ENCODE measurements around the gene ZNF407. TPM values are rescaled to one million over a fixed set of nuclear protein-coding genes. Genes with fewer than 3 reads are reported as not detected.

ZNF407 gene
- total RNA-seq, 5 donors from 2014 or later (not counting 1 experiment from before 2014, with no cell fraction given), result 22.9 to 37.4 (median 24.4) TPM

DNA sequence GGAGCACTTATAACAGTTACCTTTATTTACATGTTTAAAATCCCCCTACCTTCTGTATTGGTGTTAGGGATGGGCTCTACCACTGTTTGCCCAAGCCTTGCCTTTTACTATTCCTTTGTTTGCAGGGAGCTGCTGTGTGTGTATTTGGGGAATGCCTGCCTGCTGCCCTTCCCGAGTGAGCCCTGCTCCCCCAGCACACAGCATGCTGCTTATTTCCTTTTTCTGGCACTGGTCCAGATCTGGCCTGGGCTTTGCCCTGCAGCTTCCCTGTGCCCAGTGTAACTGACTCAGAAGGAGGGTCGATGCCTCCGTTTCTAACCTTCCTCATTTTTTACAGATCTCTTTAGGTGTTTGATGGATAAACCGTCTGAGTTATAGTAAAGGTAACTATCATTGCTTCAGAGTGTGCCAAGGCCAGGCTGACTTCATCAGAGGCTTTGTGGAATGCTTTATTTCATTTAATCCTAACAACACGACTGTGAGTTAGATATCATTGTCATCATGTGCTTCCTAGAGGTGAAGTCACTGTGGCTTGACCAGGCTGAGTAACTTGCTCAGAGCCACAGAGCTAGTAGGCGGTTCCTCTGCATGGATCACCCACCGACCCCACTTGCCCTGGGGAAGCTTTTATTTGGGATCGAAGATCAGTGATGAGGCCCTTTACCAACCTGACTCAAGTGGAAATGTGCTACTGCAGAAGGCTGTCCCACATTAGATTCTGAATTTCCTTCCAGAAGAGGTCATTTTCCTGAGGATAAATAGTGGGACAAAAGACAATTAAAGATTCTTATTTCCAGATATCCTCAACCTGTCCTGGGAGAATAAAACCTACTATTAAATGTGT, 238.8 kb downstream of the ZNF407 start:
- ChIA-PET CTCF (no interaction called here), POLR2A (no interaction called here)
- H3K27ac ChIP-seq (ENCODE audit: low read length), result no peak overlapping the region
- Mint-ChIP-seq H3K36me3 (peaks cover 49% of the 10 kb centered on the region), H3K27ac (no peak overlapping the region), H3K9me3 (no peaks in the 10 kb centered on the region), H3K4me3 (no peak overlapping the region), H3K27me3 (no peaks in the 10 kb centered on the region), H3K4me1 (peaks cover 33 to 54% (median 41%) of the 10 kb centered on the region in 3 donors)
- no peak overlapping the region for H3K4me3 ChIP-seq (ENCODE audit: control insufficient read depth in 1 of 2, extremely low read depth in 1 of 2, low read length in 1 of 2)
- H3K36me3 ChIP-seq (ENCODE audit: control insufficient read depth in 2 of 2, extremely low read depth in 1 of 2, insufficient read depth in 1 of 2, low read length in 1 of 2), result no peaks in the 10 kb centered on the region
- WGBS (ENCODE audit: insufficient coverage), result 95% methylated on average over 3 of the region's 8 CpGs
- no peaks in the 10 kb centered on the region for H3K27me3 ChIP-seq (replicated peaks in 1 of 2; ENCODE audit: control insufficient read depth in 2 of 2, extremely low read depth in 1 of 2, insufficient read depth in 2 of 2, low read length in 1 of 2)
- ATAC-seq (replicated peaks in 1 of 4), result no peak
- no peaks in the 10 kb centered on the region for H3K9me3 ChIP-seq
- no peak for DNase-seq
- H3K4me1 ChIP-seq (ENCODE audit: control insufficient read depth in 1 of 2, extremely low read depth in 1 of 2, insufficient read depth in 2 of 2, low read length in 2 of 2), result no peaks in the 10 kb centered on the region

DNA sequence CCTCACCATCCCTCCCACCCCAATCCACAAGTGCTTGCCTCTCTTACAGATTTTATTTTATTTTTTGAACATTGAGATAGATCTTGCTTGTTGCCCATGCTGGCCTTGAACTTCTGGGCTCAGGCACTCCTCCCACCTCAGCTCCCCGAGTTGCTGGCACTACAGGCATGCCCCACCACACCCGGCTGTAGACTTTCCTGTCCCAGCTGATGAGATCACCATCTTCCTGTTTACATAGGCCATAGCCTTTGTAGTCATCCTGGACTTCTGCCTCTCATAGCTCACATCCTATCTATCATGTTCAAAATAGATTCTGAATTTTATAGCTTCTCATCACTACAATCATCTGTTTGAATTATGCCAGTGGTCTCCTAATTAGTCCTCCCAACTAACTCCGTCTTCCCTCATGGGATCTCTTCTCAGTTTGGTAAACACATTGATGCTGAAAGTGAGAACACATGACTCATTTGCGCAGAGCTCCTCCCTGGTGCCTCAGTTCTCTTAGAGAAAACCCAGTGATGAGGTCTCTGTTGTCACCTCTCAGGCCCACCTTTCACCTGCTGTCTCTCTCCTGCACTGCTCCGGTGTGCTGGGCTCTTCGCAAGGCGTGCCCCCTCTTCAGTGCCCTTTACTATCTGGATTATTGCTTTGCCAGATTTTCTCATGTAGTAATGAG, 243.0 kb downstream of the ZNF407 start:
- 70% methylated on average over 5 of the region's 7 CpGs for WGBS (ENCODE audit: insufficient coverage)
- H3K4me1 Mint-ChIP-seq, result peaks cover 31 to 43% (median 41%) of the 10 kb centered on the region in 3 donors
- no peak overlapping the region for H3K4me3 Mint-ChIP-seq
- H3K27ac Mint-ChIP-seq, result peak overlapping the region; percentile 50 to 76
- no peaks in the 10 kb centered on the region for H3K27me3 Mint-ChIP-seq
- Histone ChIP-seq H3K4me1 (ENCODE audit: control insufficient read depth in 1 of 2, extremely low read depth in 1 of 2, insufficient read depth in 2 of 2, low read length in 2 of 2) (no peaks in the 10 kb centered on the region), H3K4me3 (ENCODE audit: control insufficient read depth in 1 of 2, extremely low read depth in 1 of 2, low read length in 1 of 2) (no peak overlapping the region), H3K27me3 (replicated peaks in 1 of 2; ENCODE audit: control insufficient read depth in 2 of 2, extremely low read depth in 1 of 2, insufficient read depth in 2 of 2, low read length in 1 of 2) (no peaks in the 10 kb centered on the region), H3K27ac (ENCODE audit: low read length) (no peak overlapping the region), H3K36me3 (ENCODE audit: control insufficient read depth in 2 of 2, extremely low read depth in 1 of 2, insufficient read depth in 1 of 2, low read length in 1 of 2) (no peaks in the 10 kb centered on the region), H3K9me3 (no peaks in the 10 kb centered on the region)
- H3K9me3 Mint-ChIP-seq, result no peaks in the 10 kb centered on the region
- H3K36me3 Mint-ChIP-seq, result peaks cover 44% of the 10 kb centered on the region
- peak in 1 of 35 experiments; percentile 12 for DNase-seq
- CTCF ChIA-PET, result no interaction called here
- POLR2A ChIA-PET, result no interaction called here
- ATAC-seq (replicated peaks in 1 of 4), result peak in 2 of 4 experiments; percentile 34 to 60

DNA sequence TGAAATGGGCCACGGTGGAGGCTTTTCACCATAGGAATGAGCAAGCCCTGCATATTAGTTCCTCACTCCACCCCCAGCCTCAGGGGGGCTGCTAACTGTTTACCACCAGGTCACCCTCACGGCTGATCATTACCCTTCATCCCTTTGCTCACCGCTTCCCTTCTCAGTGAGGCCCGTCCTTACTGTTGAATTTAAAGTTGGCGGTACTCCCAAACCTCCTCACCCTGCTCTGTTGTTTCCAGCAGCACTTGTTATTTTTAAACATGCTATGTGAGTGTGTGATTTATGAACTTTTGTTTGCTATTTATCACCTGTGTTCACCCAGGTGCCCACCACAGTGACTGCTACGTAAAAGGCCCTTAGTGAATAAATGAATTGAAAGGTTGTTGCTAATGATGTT, 243.6 kb downstream of the ZNF407 start:
- Histone ChIP-seq H3K9me3 (no peaks in the 10 kb centered on the region), H3K27me3 (replicated peaks in 1 of 2; ENCODE audit: control insufficient read depth in 2 of 2, extremely low read depth in 1 of 2, insufficient read depth in 2 of 2, low read length in 1 of 2) (no peaks in the 10 kb centered on the region), H3K36me3 (ENCODE audit: control insufficient read depth in 2 of 2, extremely low read depth in 1 of 2, insufficient read depth in 1 of 2, low read length in 1 of 2) (no peaks in the 10 kb centered on the region), H3K27ac (ENCODE audit: low read length) (no peak overlapping the region), H3K4me3 (ENCODE audit: control insufficient read depth in 1 of 2, extremely low read depth in 1 of 2, low read length in 1 of 2) (no peak overlapping the region), H3K4me1 (ENCODE audit: control insufficient read depth in 1 of 2, extremely low read depth in 1 of 2, insufficient read depth in 2 of 2, low read length in 2 of 2) (no peaks in the 10 kb centered on the region)
- Mint-ChIP-seq H3K27ac (no peak overlapping the region), H3K9me3 (no peaks in the 10 kb centered on the region), H3K4me1 (peaks cover 31 to 43% (median 41%) of the 10 kb centered on the region in 3 donors), H3K4me3 (no peak overlapping the region), H3K27me3 (no peaks in the 10 kb centered on the region), H3K36me3 (peaks cover 43% of the 10 kb centered on the region)
- ChIA-PET POLR2A (interaction anchor here in 1 of 2 donors (0.7 kb wide), 1 partner anchor 546 kb away, joined by 7 read pairs; no protein-coding TSS in a partner anchor), CTCF (no interaction called here)
- DNase-seq (no peak), ATAC-seq (replicated peaks in 1 of 4) (no peak)
- 100% methylated on average over 3 of the region's 6 CpGs for WGBS (ENCODE audit: insufficient coverage)

DNA sequence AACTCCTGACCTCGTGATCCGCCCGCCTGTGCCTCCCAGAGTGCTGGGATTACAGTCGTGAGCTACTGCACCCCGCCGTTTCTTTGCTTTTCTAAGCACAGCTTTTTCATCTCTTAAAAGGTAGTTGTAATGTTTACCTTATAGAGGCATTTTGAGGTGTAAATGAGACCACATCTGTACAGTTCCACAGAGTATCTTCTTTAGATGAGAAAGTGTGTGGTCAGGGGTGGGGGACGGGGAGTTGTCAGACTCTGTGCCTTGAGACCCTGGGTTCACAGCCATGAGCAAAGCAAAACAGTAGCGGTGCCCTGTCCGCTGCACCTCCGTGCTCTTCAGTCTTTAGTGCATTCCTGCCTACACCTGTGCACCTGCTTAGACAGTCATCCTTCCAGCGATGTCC, 251.6 kb downstream of the ZNF407 start:
- WGBS (ENCODE audit: insufficient coverage), result 63% methylated on average over 3 of the region's 11 CpGs
- peaks cover 9% of the 10 kb centered on the region for H3K36me3 Mint-ChIP-seq
- Histone ChIP-seq H3K27me3 (replicated peaks in 1 of 2; ENCODE audit: control insufficient read depth in 2 of 2, extremely low read depth in 1 of 2, insufficient read depth in 2 of 2, low read length in 1 of 2) (no peaks in the 10 kb centered on the region), H3K4me1 (ENCODE audit: control insufficient read depth in 1 of 2, extremely low read depth in 1 of 2, insufficient read depth in 2 of 2, low read length in 2 of 2) (peaks cover 0 to 3% of the 10 kb centered on the region in 2 experiments), H3K36me3 (ENCODE audit: control insufficient read depth in 2 of 2, extremely low read depth in 1 of 2, insufficient read depth in 1 of 2, low read length in 1 of 2) (no peaks in the 10 kb centered on the region), H3K4me3 (ENCODE audit: control insufficient read depth in 1 of 2, extremely low read depth in 1 of 2, low read length in 1 of 2) (no peak overlapping the region), H3K27ac (ENCODE audit: low read length) (no peak overlapping the region), H3K9me3 (no peaks in the 10 kb centered on the region)
- H3K27me3 Mint-ChIP-seq, result no peaks in the 10 kb centered on the region
- ATAC-seq (replicated peaks in 1 of 4), result peak in 2 of 4 experiments; percentile 32 to 64
- peaks cover 0 to 5% (median 0%) of the 10 kb centered on the region in 3 donors for H3K4me1 Mint-ChIP-seq
- ChIA-PET POLR2A (no interaction called here), CTCF (no interaction called here)
- peak in 1 of 35 experiments; percentile 31 for DNase-seq
- no peaks in the 10 kb centered on the region for H3K9me3 Mint-ChIP-seq
- no peak overlapping the region for H3K4me3 Mint-ChIP-seq
- H3K27ac Mint-ChIP-seq, result no peak overlapping the region

DNA sequence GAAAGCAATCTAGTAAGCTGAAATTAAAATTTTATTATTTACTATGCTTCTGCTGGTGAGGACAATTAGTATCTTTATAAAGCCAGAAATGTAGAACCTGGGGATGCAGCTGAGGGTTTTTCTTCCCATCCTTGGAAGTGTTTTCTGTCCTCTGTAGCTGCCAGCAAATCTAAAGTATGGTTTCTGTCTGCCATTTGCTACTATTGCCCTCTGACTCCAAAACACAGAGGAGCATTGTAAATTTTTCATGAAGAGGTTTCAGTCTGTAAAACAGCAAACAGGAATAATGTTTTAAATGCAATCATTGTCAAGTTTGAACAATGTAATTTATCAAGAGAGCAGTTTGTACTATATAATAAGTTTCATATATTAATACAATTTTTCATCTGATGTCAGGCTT, 258.8 kb downstream of the ZNF407 start:
- ATAC-seq (replicated peaks in 1 of 4), result no peak
- ChIA-PET CTCF (no interaction called here), POLR2A (no interaction called here)
- Histone ChIP-seq H3K4me3 (ENCODE audit: control insufficient read depth in 1 of 2, extremely low read depth in 1 of 2, low read length in 1 of 2) (no peak overlapping the region), H3K4me1 (ENCODE audit: control insufficient read depth in 1 of 2, extremely low read depth in 1 of 2, insufficient read depth in 2 of 2, low read length in 2 of 2) (no peaks in the 10 kb centered on the region), H3K27ac (ENCODE audit: low read length) (no peak overlapping the region), H3K27me3 (replicated peaks in 1 of 2; ENCODE audit: control insufficient read depth in 2 of 2, extremely low read depth in 1 of 2, insufficient read depth in 2 of 2, low read length in 1 of 2) (no peaks in the 10 kb centered on the region), H3K36me3 (ENCODE audit: control insufficient read depth in 2 of 2, extremely low read depth in 1 of 2, insufficient read depth in 1 of 2, low read length in 1 of 2) (no peaks in the 10 kb centered on the region), H3K9me3 (no peaks in the 10 kb centered on the region)
- no peak overlapping the region for H3K27ac Mint-ChIP-seq
- H3K9me3 Mint-ChIP-seq, result no peaks in the 10 kb centered on the region
- no peaks in the 10 kb centered on the region for H3K27me3 Mint-ChIP-seq
- H3K4me3 Mint-ChIP-seq, result no peak overlapping the region
- no peaks in the 10 kb centered on the region for H3K4me1 Mint-ChIP-seq
- DNase-seq, result no peak
- H3K36me3 Mint-ChIP-seq, result no peaks in the 10 kb centered on the region

DNA sequence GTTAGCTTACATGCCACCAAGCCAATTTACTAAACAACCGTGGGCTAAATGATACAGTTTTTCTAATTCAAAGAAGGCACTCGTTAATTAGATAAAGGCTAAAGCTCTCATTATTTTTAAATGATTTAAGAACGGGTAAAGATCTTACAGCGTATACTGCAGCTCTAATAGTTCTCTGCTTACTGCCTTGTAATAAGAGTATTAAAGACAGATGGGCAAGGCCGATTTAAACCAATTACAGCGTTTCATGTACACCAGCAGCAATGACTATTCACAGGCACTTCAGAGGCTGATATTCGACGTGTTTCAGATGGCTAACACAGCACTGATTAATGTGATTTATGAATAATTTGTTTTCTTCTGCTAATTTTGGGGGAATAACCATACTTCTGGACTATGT, 259.3 kb downstream of the ZNF407 start:
- no peak overlapping the region for H3K4me3 ChIP-seq (ENCODE audit: control insufficient read depth in 1 of 2, extremely low read depth in 1 of 2, low read length in 1 of 2)
- no peak overlapping the region for H3K4me3 Mint-ChIP-seq
- no peaks in the 10 kb centered on the region for H3K9me3 ChIP-seq
- 95% methylated on average over 4 of the region's 8 CpGs for WGBS (ENCODE audit: insufficient coverage)
- CTCF ChIA-PET, result no interaction called here
- H3K27ac ChIP-seq (ENCODE audit: low read length), result no peak overlapping the region
- no peak overlapping the region for H3K27ac Mint-ChIP-seq
- DNase-seq (no peak), ATAC-seq (replicated peaks in 1 of 4) (no peak)
- H3K27me3 Mint-ChIP-seq, result no peaks in the 10 kb centered on the region
- no peaks in the 10 kb centered on the region for H3K4me1 ChIP-seq (ENCODE audit: control insufficient read depth in 1 of 2, extremely low read depth in 1 of 2, insufficient read depth in 2 of 2, low read length in 2 of 2)
- no peaks in the 10 kb centered on the region for H3K27me3 ChIP-seq (replicated peaks in 1 of 2; ENCODE audit: control insufficient read depth in 2 of 2, extremely low read depth in 1 of 2, insufficient read depth in 2 of 2, low read length in 1 of 2)
- H3K4me1 Mint-ChIP-seq, result no peaks in the 10 kb centered on the region
- H3K9me3 Mint-ChIP-seq, result no peaks in the 10 kb centered on the region
- POLR2A ChIA-PET, result no interaction called here
- H3K36me3 ChIP-seq (ENCODE audit: control insufficient read depth in 2 of 2, extremely low read depth in 1 of 2, insufficient read depth in 1 of 2, low read length in 1 of 2), result no peaks in the 10 kb centered on the region
- no peaks in the 10 kb centered on the region for H3K36me3 Mint-ChIP-seq
